Activated CD4-positive, alpha-beta T cell treated with anti-CD3 and anti-CD28 coated beads, Interleukin-2, Interleukin-6, amounts not matched to agents 100 ng/mL and 50 ng/mL, durations not matched to agents 16 hours and 8 hours (primary cell): ENCODE results near the gene PDSS2.

Experiments used
- DNase-seq: peaks from one replicate; pipeline ENCODE4 v3.0.0-alpha.2; 2020

Gene PDSS2

GRCh38 chr6:107114926-107115694, 344.3 kb downstream of the PDSS2 start, which contains the start of gene BEND3:
Gene BEND3, minus strand, starts transcription at chr6:107115515. Its CDS starts 16,230 bp downstream, at chr6:107099285.
- peak; percentile 44 for DNase-seq

GRCh38 chr6:107114213-107114925, 345.0 kb downstream of the PDSS2 start:
- DNase-seq = peak; percentile 84

- DNase-seq = no peak
These were observed 349.2 kb downstream of the PDSS2 start for GRCh38 chr6:107110200-107110599.

- no peak for DNase-seq
These were observed 351.0 kb downstream of the PDSS2 start for GRCh38 chr6:107108201-107108890.

- DNase-seq = no peak
These were observed 351.6 kb downstream of the PDSS2 start for GRCh38 chr6:107107791-107108190.

GRCh38 chr6:107106165-107106564, 353.2 kb downstream of the PDSS2 start:
- DNase-seq = no peak

- no peak for DNase-seq
These were observed 353.8 kb downstream of the PDSS2 start for GRCh38 chr6:107105511-107106116.

GRCh38 chr6:107103082-107103481, 356.3 kb downstream of the PDSS2 start:
- no peak for DNase-seq
